ENCODE results near the gene GABRD.

GABRD gene

DNA sequence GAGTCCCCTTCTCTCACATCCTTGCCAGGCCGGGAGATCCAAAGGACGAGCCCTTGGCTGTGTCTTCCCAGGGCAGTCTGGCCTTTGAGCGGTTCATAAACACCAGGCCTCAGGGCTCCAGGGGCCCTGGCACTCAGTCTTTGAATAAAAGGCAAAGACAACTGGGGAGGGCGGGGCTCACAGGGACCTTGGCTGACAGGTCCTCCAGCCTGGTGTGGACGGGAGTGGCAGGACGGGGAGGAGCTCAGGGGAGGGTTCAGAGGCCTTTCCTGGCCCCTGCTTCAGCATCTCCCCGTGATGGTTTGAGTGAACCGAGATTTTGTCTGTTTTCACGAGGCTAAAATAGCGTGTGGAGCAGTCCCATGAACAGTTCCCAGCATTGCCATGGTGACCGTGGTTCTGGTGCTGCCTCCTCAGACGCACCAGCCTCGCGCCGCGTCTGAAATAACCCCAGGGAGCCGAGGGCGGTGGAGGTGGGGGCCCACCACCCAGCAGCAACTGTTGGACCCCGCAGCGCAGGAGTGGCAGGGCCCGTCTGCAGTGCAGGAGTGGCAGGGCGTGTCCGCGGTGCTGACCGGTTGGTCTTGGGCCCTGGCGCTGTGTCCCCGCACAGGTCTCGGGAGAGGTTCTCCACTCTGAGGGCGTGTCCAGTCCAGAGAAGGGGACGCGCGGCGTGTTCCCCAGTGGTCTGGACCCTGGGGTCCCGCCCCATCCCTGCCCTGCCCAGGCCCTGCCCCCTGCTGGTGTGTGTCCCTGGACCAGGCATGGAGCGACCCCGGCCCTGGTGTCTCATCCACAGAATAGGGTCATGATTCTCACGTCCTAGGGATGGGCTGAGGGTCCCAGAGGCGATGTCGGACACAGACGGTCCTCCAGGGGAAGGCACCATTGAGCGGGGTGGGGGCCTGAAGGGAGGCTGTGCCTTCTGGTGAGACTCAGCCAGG is 24.0 kb downstream of the GABRD start:
- DNase-seq = no peak

DNA sequence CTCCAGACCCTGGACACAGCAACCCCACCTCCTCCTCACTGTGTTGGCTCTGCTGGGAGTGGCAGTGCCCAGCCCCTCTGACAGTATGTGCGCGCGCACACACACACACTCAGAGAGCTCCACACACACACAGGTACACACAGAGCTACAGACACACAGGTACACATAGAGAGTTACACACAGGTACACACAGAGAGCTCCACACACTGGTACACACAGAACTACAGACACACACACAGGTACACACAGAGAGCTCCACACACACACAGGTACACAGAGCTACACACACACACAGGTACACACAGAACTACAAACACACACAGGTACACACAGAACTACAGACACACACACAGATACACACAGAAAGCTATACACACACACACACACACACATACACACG is 24.7 kb downstream of the GABRD start:
- DNase-seq = no peak

DNA sequence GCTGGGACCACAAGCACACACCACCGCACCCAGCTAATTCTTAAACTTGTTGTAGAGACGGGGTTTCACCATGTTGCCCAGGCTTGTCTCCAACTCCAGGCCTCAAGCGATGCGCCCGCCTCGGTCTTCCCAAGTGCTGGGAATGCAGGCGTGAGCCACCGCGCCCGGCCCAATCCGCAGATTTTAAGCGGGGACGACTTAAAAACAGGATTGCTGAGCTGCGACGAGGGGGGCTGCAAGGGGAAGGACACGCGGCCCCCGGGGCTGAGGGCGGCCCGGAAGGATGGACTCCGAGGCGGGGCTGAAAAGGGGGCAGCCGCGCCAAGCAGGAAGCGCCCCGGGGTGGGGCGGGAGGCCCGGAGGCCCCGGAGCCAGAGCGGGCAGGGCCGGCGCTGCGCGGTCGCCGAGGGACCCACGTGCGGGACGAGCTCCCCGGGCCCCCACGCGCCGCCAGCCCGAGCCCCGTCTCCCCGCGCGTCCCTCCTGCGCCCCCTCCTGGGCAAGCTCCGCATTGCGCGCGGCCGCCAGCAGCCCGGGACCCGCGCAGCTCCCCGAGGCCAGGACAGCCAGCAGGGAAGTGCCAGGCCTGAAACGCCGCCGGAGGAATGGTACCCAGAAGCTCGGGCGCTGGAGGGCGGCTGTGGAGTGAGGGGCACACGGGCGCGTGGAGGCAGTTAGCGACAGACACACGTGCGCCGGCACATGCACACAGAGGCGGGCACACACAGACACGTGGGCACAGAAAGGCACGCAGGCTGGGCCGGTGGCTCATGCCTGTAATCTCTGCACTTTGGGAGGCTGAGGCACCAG is 25.6 kb downstream of the GABRD start:
- no peak for DNase-seq

DNA sequence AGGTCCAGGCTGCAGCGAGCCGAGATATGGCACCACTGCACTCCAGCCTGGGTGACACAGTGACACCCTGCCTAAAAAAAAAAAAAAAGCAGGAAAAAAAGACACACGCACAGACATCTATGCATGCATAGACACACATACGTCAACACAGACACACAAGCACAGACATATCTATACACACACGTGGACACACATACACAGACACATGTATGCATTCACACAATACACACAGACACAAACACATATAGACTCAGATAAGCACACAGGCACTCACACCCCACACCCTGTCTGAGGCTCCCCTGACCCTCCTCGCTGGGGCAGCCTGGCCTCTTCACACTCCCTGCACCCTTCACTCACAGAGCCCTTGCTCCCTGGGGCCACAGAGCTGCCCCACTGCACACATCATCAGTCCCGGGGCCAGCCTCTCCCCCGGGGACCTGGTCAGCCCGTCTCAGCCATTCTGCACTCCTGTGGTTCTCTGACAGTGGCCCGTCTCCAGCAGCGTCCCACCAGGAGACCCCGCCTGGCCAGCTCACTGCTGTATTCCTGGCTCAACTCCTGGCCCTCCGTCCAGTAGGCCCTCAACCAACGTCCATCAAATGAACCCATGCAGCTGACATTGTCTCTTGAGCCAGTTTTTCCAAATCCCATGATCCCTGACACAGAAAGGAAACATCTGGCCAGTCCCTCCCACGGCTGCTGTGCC is 26.5 kb downstream of the GABRD start:
- no peak for DNase-seq

DNA sequence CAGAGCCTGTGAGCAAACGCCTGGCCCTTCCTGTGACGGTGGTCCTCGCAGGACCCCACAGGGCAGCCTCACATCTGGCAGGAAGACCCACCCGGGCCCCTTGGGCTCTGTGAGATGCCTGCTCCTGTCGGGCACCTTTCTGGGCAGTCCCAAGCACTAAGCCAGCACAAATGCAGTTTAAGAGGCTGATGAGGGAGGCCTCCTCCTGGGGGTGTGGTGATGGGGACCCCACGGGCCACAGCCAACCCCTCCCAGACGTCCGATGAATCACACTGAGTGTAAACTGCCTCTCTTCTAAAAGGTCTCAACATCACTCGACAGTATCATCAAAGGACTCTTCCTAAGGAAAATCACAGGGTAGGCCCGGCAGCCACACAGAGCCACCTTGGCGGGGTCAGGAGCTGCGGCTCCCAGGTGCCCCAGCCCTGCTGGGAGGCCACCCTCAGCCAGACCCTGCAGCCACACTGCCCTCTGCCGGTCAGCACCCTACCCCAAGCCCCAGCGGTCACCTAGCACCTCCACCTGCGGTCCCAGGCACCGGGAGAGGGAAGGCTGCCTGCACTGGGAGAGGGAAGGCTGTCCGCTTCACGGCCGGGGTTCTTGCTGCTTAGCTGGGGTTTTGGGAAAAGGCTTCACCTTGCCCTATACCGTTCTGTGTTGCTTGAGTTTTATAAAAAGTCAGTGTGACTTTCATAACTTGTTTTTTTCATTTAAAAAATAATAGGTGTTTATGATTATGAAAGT is 27.2 kb downstream of the GABRD start:
- DNase-seq = peak; percentile 55

DNA sequence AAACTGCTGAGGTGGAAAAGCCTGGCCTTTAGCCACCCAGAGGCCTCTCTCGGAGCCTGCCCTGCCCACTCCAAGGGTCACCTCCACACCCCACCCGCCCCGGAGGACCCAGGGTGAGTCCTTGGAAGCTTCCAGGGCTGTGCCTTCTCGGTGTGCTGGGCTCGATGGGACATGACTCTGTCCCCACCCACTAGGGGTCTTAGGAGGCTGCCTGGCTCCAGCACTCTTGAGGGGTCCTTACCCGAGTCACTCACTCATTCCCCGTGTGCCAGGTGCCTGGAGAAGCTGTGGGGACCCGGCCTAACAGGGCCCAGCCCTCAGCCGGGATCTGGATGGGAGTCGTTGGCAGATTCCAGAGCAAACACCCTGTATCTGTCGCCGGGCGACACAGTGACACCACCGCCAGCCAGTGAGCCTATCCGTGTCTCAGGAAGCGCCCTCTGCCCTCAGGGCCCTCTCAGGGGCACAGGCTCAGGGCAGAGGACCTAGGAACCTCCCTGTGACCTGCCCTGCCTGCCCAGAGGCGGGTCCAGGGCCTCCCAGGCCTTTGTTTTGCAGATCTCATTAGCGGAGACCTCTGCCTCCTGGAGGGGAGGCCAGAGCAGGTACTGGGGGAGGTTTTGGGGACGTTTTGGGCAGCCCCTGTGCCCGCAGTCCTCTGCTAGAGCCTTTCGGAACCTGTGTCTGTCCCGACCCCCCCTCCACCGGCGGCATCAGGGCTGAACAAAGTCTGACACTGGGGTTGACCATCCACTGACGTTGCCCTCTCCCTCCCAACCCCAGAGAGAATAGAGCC is 28.0 kb downstream of the GABRD start:
- no peak for DNase-seq

DNA sequence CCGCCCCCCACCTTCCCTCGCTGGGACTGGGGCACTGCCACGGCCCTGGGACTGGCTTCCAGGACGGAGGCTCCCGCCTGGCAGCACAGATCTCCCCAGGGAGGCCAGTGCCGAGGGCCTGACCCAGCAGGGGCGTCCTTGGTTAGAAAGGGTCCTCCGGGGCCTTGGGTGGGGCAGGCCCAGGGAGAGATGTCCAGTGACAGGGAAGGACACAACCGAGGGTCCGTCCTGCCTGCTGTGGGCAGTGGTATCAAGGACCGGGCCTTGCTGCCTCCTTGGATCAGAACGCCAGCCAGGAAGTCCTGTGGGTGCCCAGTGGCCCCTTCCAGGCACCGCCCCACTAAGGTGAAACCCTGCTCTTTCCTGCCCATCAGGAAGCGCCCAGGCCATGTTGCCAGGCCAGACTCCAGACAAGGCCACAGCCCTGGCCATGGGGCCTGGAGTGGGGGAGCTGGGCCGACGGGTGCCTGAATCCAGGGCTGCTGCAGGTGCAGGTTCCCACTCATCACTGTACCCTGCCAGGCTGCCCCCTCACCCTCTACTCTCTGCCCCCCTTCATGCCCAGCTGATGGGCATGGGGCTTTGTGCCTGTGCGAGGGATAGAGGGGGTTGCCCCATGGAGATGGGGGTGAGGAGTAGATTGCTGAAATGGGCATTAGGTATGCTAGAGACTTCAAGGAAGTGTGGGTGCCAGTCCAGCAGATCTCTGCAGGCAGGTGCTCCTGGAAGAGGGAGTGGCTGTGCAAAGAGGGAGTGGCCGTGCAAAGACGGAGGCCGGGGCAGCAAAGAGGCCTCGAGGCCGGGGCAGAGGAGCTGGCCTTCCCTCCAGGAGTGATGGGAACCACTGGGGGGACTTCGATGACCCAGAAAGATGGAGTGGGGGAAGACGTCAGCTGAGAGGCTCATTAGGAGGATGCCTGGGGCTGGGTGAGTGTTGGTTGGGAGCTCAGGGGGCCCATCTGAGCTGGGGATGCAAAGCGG is 28.9 kb downstream of the GABRD start:
- no peak for DNase-seq

DNA sequence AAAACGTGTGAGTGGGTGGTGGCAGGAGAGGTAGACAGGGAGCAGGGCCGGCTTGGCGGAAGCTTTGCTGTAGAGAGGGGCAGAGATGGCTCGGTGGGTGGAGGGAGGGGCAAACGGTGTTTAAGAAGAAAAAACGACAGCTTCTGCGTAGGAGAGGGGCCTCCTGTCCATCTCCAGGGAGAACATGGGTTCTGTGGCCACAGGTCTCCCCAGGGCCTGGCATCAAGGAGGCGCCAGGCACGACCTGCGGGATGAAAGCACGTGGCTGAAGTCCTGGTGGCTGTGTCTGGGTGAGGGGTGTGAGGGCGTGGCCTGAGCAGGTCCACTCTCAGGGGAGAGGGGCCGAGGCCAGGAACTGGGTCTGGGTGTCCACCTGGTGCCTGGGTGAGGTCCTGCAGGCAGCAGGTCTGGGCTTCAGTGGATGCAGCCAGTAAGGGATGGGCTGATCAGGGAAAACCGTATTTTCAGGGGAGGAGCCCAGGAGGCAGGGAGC is 30.1 kb downstream of the GABRD start:
- DNase-seq = no peak

DNA sequence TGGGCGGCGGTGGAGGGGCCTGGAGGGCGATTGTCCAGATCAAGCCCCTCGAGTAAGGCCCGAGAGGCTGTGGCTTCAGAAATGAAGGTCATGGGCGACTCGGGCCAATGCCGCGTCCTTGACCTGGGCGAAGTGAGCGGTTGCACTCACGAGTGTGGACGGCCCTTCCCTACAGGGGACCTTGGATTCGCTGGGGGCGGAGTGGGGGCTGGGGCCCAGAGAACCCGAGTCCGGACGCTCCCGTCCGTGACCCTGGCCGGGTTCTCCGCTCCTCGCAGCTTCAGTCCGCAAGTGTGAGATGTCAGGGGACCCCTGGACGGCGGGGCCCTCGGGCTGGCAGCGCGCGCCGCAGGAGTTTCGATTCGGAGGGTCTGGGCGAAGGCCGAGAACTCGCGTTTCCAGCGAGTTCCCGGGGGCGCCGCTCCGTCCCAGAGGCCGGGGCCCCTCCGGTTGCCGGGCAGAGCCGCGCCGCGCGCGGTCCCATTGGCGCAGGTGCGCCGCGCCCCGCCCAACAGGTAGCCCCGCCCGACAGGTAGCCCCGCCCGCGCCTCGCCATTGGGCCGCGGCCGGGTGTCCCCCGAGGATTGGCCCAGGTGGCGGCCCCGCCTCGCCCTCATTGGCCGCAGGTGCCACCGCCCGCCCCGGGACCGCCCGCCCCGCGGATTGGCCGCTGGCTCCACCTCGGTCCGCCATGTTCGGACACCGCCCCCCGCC is 30.7 kb downstream of the GABRD start, which contains the start of gene PRKCZ:
Gene PRKCZ, plus strand, starts transcription at position 694 of the 714 bp plus-strand sequence. CDS start 220 bp downstream, outside the sequence.
- DNase-seq = peak; percentile 30

DNA sequence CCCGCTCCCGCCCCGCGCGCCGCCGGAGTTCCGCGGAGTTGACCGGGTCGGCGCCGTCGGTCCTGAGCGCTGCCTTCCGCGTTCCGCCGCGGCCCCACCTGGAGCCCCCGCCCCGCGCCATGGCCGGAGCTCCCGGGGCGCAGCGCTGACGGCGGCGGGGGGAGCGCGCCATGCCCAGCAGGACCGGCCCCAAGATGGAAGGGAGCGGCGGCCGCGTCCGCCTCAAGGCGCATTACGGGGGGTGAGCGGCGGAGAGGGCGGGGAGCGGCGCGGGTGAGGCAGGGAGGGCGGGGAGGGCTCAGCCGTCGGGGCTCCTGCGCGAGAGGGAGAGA is 31.3 kb downstream of the GABRD start:
- DNase-seq = no peak

DNA sequence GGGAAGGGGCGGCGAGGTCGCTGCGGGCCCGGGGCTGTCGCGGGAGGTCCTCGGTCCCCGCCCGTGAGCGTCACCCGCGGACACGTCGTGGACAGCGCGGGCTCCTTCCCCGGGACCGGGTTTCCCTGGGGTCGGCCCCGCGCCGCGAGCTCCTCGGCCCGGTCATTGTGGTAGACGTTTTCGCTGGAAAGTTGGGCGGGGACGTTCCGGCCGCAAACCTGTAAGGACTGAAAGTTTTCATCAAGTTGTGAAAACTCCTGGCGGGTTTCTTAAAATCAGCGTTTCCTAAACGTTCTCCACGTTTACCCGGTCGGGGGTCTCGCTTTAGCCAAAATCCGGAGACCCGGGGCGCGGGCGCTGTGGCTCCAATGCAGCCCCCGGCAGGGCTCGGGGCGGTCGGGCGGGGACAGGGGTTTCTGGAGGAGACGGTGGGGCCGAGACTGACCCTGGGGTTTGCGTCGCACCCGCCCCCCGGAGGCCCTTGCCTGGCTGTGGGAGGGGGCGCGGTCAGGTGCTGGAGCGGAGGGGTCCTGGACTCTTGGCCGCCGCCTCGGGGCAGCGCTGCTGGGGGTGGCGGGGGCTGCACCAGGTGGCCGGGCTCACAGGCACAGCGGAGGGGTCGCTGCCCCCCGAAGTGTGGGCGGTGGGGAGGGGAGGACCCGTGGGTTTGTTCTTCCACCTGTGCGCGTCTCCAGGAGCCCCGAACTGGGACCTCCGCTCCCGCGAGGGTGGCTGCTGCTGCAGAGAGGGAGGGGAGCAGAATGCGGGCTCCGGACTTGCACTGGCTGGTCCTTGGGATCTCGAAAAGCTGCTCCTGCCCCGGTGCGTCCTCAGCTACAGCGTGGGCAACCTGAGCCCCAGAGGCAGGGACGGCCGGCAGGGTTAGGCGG is 31.9 kb downstream of the GABRD start:
- DNase-seq = no peak

DNA sequence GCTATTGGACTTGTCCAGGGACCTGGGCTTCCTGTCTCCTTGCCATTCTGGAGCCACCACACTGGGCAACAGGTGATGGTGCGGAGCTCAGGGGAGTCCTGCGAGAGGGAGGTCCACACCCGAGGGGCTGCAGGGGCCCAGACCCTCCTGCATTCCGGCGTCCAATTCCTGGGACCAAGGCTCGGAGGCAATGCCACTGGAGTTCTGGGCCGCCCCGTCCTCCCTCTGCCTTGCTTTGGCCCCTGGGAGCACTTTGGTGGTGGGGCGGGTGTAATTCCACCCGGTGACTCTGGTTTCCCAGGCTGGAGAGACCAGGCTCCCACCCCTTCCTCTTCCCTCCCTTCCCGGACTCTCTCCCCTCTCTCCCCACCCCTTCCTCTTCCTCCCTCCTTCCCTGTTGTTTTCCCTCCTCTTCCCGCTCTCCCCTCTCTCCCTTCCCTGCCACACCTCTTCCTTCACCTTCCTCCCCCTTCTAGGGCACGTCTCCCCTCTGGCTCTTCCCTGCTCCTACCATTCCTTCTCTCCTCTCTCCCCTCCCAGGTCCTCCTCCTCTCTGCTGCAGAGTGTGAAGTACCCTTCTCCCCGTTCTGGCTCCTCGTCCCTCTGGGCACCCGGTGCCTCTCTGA is 33.0 kb downstream of the GABRD start:
- DNase-seq = no peak

DNA sequence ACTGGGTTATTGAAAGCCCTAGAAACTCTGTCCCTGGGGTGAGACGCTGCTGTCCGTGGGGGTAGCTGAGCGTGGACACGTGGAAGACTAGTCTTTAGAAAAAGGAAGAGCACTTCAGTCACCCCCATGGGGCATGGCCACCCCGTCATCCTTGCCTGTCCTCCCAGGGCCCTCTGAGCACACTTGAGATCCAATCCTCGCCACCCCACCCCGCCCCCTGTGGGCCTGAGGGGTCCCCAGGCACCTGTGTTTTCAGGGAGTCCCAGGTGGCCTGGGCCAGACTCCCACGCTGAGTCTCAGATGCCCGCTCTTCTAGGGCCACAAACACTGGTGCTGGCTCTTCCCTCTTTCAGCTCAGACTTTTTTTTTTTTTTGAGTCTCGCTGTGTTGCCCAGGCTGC is 33.6 kb downstream of the GABRD start:
- DNase-seq = no peak

DNA sequence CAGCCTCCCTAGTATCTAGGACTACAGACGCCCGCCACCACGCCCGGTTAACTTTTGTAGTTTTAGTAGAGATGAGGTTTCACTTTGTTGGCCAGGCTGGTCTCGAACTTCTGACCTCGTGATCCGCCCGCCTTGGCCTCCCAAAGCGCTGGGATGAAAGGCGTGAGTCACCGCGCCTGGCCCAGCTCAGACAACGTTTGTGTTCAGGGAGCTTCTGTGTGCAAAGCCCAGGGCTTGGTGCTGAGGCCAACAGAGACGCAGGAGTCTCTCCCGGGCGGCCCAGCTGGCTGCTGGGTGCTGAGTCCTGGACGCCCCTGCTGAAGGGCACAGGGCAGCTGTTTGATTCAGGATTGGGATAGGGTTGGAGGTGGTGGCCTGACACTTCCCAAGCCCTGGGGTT is 34.1 kb downstream of the GABRD start:
- no peak for DNase-seq

DNA sequence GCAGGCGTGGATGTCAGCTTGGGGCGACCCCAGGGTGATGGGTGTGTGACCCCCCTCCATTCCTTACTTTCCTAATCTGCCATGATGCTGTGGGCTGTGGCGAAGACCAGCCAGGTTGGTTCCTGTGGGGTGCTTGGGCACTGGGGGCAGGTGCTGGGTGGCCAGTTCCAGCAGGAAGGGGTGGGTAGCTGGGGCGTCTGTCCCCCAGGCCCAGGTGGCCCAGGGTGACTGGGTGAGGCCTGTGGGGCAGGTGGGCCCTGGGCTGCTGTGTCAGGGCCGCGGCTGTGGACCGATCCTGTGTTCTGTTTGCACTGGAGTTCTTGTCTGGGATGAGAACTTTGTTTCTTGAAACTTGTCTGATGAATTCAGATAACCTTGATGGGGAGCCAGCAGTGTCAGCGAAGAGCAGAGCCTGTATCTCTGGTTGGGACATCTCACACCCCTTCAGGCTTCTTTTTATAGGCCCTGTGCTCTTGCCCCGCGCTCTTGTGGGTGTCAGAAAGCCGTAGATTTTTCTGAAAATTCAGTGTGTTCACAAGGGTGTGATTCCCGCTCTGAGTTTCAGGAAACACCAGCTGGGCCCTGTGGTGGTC is 34.7 kb downstream of the GABRD start:
- no peak for DNase-seq

DNA sequence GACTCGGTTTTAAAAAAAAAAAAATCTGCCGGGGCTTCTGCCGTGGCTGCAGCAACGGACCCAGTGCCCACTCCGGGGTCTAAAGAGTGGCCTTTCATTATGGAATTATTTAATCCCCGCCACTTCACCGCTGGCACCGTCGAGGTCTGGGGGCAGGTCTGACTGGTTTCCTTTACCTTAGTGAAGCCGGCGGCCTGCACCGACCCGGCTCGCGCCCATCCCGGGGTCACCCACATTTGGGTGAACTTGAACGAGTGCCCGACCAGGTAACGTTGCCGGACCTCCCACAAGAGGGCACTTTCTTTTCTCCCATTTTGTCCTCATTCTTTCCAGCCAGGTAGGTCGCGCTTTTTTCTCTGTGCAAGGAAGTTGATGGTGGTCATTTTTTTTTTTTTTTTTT is 35.4 kb downstream of the GABRD start:
- DNase-seq = no peak

DNA sequence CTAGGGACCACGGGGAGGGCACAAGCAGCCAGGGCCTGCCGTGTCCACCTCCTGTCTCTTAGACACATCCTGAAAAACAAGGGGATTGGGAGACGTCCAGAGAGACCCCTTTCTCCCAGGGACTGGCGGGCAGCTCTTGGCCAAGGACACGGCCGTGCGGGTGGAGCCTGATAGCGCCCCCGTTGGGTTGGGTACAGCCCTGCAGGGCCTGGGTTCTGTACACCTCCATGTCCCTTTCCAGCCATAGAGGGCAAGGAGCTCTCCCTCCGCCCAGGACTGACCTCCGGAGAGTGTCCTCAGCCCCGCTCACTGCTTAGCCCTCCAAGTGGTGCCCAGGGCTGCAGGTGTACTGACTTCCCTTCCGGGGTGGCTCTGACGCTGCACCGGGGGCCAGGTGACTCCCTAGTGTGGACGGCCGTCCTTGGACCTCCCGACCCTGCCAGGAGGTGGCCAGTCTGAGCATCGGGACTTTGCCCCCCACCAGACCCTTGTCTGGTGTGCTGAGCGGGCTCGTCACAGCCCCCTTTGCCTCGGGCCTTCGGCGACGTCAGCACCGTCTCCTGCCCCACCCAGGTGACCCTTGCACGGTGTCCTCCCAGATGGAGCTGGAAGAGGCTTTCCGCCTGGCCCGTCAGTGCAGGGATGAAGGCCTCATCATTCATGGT is 36.9 kb downstream of the GABRD start:
- no peak for DNase-seq
